Measurements from ENCODE around the gene RBFOX2. TPM values are rescaled to one million over a fixed set of nuclear protein-coding genes. Genes with fewer than 3 reads are reported as not detected.
A peak's percentile ranks its signal among the peaks of the same experiment; 100 is the strongest.

Gene RBFOX2
- polyA plus RNA-seq, 1 of the 3 experiments (the other 2 are of a cell fraction), result 115 TPM

GRCh38 chr22:35894937-35895708, 133.5 kb downstream of the RBFOX2 start:
- peaks cover 95% of the 10 kb centered on the region for H3K79me2 ChIP-seq (ENCODE audit: insufficient read depth)
- peak overlapping the region in 1 of 2 experiments; percentile 93; a peak in 2 of 4 replicates for H3K27ac ChIP-seq (ENCODE audit: low read depth in 2 of 2, low read length in 1 of 2)
- POLR2A ChIA-PET, result interaction anchor here (0.9 kb wide), 1 partner anchor 12 kb away, joined by 3 read pairs; no protein-coding TSS in a partner anchor
- peaks cover 50 to 57% of the 10 kb centered on the region in 2 experiments for H3K4me1 ChIP-seq (ENCODE audit: control insufficient read depth in 1 of 2, insufficient read depth in 2 of 2, low read depth in 1 of 2, low read length in 1 of 2)
- H3K9me2 ChIP-seq, result no peaks in the 10 kb centered on the region
- H3K27me3 ChIP-seq (ENCODE audit: insufficient read depth), result no peaks in the 10 kb centered on the region
- peak; percentile 29 for DNase-seq
- no peaks in the 10 kb centered on the region for H3K9me3 ChIP-seq
- no peak overlapping the region for H2AFZ ChIP-seq (ENCODE audit: low read depth)
- WGBS (ENCODE audit: low lambda C conversion rate), result 76% methylated on average over 7 of the region's 7 CpGs
- TF ChIP-seq RAD21 (IDR thresholded peaks at IDR 0.05; ENCODE audit: low read length) (peak; percentile 10; the same call in 1 of the 2 replicates), NRF1 (IDR thresholded peaks at IDR 0.05; ENCODE audit: low read depth, low read length) (no peak), IRF3 (IDR thresholded peaks at IDR 0.05; ENCODE audit: low read depth, low read length) (no peak), MXI1 (IDR thresholded peaks at IDR 0.05; ENCODE audit: low read depth, low read length) (no peak), RFX5 (IDR thresholded peaks at IDR 0.05; ENCODE audit: low read length) (no peak), EP300 (IDR thresholded peaks at IDR 0.05; ENCODE audit: borderline replicate concordance in 1 of 2, low read depth in 1 of 2, low read length in 1 of 2) (no peak), FOXM1 (IDR thresholded peaks at IDR 0.05; ENCODE audit: low read depth) (no peak), RCOR1 (IDR thresholded peaks at IDR 0.05; ENCODE audit: low read length) (peak; percentile 32; the same call in 1 of the 2 replicates), POLR2AphosphoS5 (IDR thresholded peaks at IDR 0.05; ENCODE audit: low read depth, low read length) (no peak), CHD2 (IDR thresholded peaks at IDR 0.05; ENCODE audit: low read length, partially characterized antibody) (no peak), TCF12 (IDR thresholded peaks at IDR 0.05) (no peak), FOXJ3 (CRISPR knock-in tag; IDR thresholded peaks at IDR 0.05) (no peak), TEAD4 (IDR thresholded peaks at IDR 0.05; ENCODE audit: borderline replicate concordance, insufficient read depth) (no peak), GATA2 (CRISPR knock-in tag; IDR thresholded peaks at IDR 0.05) (no peak)
- TF ChIP-seq, protein P1, sequence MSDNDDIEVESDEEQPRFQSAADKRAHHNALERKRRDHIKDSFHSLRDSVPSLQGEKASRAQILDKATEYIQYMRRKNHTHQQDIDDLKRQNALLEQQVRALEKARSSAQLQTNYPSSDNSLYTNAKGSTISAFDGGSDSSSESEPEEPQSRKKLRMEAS (IDR thresholded peaks at IDR 0.05; ENCODE audit: low read depth), result no peak
- TF ChIP-seq, protein P2, sequence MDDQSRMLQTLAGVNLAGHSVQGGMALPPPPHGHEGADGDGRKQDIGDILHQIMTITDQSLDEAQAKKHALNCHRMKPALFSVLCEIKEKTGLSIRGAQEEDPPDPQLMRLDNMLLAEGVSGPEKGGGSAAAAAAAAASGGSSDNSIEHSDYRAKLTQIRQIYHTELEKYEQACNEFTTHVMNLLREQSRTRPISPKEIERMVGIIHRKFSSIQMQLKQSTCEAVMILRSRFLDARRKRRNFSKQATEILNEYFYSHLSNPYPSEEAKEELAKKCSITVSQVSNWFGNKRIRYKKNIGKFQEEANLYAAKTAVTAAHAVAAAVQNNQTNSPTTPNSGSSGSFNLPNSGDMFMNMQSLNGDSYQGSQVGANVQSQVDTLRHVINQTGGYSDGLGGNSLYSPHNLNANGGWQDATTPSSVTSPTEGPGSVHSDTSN (IDR thresholded peaks at IDR 0.05), result no peak
- TF ChIP-seq, protein P3, sequence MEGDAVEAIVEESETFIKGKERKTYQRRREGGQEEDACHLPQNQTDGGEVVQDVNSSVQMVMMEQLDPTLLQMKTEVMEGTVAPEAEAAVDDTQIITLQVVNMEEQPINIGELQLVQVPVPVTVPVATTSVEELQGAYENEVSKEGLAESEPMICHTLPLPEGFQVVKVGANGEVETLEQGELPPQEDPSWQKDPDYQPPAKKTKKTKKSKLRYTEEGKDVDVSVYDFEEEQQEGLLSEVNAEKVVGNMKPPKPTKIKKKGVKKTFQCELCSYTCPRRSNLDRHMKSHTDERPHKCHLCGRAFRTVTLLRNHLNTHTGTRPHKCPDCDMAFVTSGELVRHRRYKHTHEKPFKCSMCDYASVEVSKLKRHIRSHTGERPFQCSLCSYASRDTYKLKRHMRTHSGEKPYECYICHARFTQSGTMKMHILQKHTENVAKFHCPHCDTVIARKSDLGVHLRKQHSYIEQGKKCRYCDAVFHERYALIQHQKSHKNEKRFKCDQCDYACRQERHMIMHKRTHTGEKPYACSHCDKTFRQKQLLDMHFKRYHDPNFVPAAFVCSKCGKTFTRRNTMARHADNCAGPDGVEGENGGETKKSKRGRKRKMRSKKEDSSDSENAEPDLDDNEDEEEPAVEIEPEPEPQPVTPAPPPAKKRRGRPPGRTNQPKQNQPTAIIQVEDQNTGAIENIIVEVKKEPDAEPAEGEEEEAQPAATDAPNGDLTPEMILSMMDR (IDR thresholded peaks at IDR 0.05), result no peak
- H3K36me3 ChIP-seq (replicated peaks in 1 of 2; ENCODE audit: control insufficient read depth in 1 of 2, insufficient read depth in 2 of 2, low read length in 1 of 2), result no peaks in the 10 kb centered on the region
- CTCF ChIA-PET, result interaction anchor here (0.6 to 4.7 kb wide), 9 partner anchors 14 to 238 kb away, joined by 3 to 23 read pairs (median 4); no protein-coding TSS in a partner anchor
- no peak overlapping the region for H3K4me3 ChIP-seq (ENCODE audit: low read depth in 2 of 2, low read length in 1 of 2)
- H3K9ac ChIP-seq, result no peak overlapping the region
- peaks cover 17% of the 10 kb centered on the region for H3F3A ChIP-seq (replicated peaks; ENCODE audit: insufficient read depth)
- H4K20me1 ChIP-seq (ENCODE audit: insufficient read depth), result peaks cover 94% of the 10 kb centered on the region
- H3K4me2 ChIP-seq, result no peak overlapping the region; the same call in 1 of the 2 replicates
